Liver (tissue), 9 donors: Measurements from ENCODE around the gene FAM8A1. TPM values are rescaled to one million over a fixed set of nuclear protein-coding genes. Genes with fewer than 3 reads are reported as not detected.

Source experiments
- DNase-seq: peaks from one replicate; pipeline ENCODE4 v3.0.0-alpha.2; 2017; ENCODE audit warnings: low spot score
- H3K27ac ChIP-seq, 2 donors: one replicate each; pipeline ENCODE4 v1.7.0; 2013; ENCODE audit warnings: inconsistent platforms in 2 of 2, low read length in 2 of 2, control low read depth in 1 of 2, low read depth in 1 of 2, mild to moderate bottlenecking in 1 of 2
- H3K27me3 ChIP-seq, 4 donors: one replicate each; pipeline versions ENCODE4 v1.6.1 to v1.7.0; 2013; ENCODE audit warnings: low read length in 3 of 4, inconsistent platforms in 1 of 4, mild to moderate bottlenecking in 1 of 4, moderate library complexity in 1 of 4; ENCODE audit not compliant: control insufficient read depth in 4 of 4, insufficient read depth in 4 of 4
- H3K36me3 ChIP-seq, 4 donors: one replicate each; pipeline versions ENCODE4 v1.6.1 to v1.7.0; 2013; ENCODE audit warnings: low read length in 3 of 4, mild to moderate bottlenecking in 3 of 4, low read depth in 1 of 4, moderate library complexity in 1 of 4; ENCODE audit not compliant: control insufficient read depth in 4 of 4, insufficient read depth in 3 of 4
- H3K4me1 ChIP-seq, 4 donors: one replicate each; pipeline versions ENCODE4 v1.6.1 to v1.7.0; 2013; ENCODE audit warnings: low read length in 3 of 4, mild to moderate bottlenecking in 3 of 4, moderate library complexity in 1 of 4; ENCODE audit not compliant: control insufficient read depth in 4 of 4, insufficient read depth in 4 of 4
- H3K4me3 ChIP-seq, 3 donors: one replicate each; pipeline versions ENCODE4 v1.6.1 to v1.7.0; 2013; ENCODE audit warnings: low read length in 3 of 3, control low read depth in 1 of 3, low read depth in 1 of 3, mild to moderate bottlenecking in 1 of 3
- H3K9ac ChIP-seq, 2 donors: one replicate each; pipeline ENCODE4 v1.7.0; 2013; ENCODE audit warnings: low read length in 2 of 2, mild to moderate bottlenecking in 2 of 2, moderate library complexity in 2 of 2, control low read depth in 1 of 2, low read depth in 1 of 2
- H3K9me3 ChIP-seq, 4 donors: one replicate each; pipeline versions ENCODE4 v1.6.1 to v1.7.0; 2013; ENCODE audit warnings: low read length in 3 of 4; ENCODE audit not compliant: control insufficient read depth in 4 of 4
- EGR1 ChIP-seq, 2 donors: IDR thresholded peaks; 2 replicates each; pipeline ENCODE4 v1.6.1; 2016 to 2018; ENCODE audit warnings: antibody characterized with exemption in 2 of 2, low read depth in 2 of 2
- FOXA1 ChIP-seq: IDR thresholded peaks from 2 replicates; pipeline ENCODE4 v1.6.1; 2016; ENCODE audit warnings: antibody characterized with exemption
- FOXA2 ChIP-seq: IDR thresholded peaks from 2 replicates; pipeline ENCODE4 v1.6.1; 2016; ENCODE audit warnings: antibody characterized with exemption
- GABPA ChIP-seq, 2 donors: IDR thresholded peaks in 1 of 2; conservative IDR thresholded peaks in 1 of 2; 2 replicates each; pipeline ENCODE4 v1.6.1; 2016; ENCODE audit warnings: antibody characterized with exemption in 2 of 2, mild to moderate bottlenecking in 1 of 2, moderate library complexity in 1 of 2
- HNF4A ChIP-seq, 2 donors: conservative IDR thresholded peaks; 2 replicates each; pipeline ENCODE4 v1.6.1; 2016; ENCODE audit warnings: antibody characterized with exemption in 2 of 2, mild to moderate bottlenecking in 2 of 2
- HNF4G ChIP-seq: IDR thresholded peaks from 2 replicates; pipeline ENCODE4 v1.6.1; 2016; ENCODE audit warnings: antibody characterized with exemption
- JUND ChIP-seq, 2 donors: IDR thresholded peaks; 2 replicates each; pipeline ENCODE4 v1.6.1; 2016; ENCODE audit warnings: antibody characterized with exemption in 2 of 2
- NR2F2 ChIP-seq: IDR thresholded peaks from 2 replicates; pipeline ENCODE4 v1.6.1; 2016; ENCODE audit warnings: antibody characterized with exemption
- RAD21 ChIP-seq, 2 donors: IDR thresholded peaks; 2 replicates each; pipeline ENCODE4 v1.6.1; 2016; ENCODE audit warnings: antibody characterized with exemption in 2 of 2, mild to moderate bottlenecking in 2 of 2
- RXRA ChIP-seq, 2 donors: IDR thresholded peaks; 2 replicates each; pipeline ENCODE4 v1.6.1; 2017 to 2018; ENCODE audit warnings: antibody characterized with exemption in 2 of 2, mild to moderate bottlenecking in 1 of 2
- SP1 ChIP-seq: IDR thresholded peaks from 2 replicates; pipeline ENCODE4 v1.6.1; 2018; ENCODE audit warnings: antibody characterized with exemption, mild to moderate bottlenecking
- TAF1 ChIP-seq: conservative IDR thresholded peaks from 2 replicates; pipeline ENCODE4 v1.6.1; 2016; ENCODE audit warnings: antibody characterized with exemption, mild to moderate bottlenecking
- YY1 ChIP-seq: IDR thresholded peaks from 2 replicates; pipeline ENCODE4 v1.6.1; 2016; ENCODE audit warnings: antibody characterized with exemption, mild to moderate bottlenecking
- WGBS: extraction: QIAGEN DNeasy Blood & Tissue Kit; methylation state at CpG from one replicate; pipeline ENCODE4 v1.1.7; 2013; 5-methylcytosine and 5-hydroxymethylcytosine counted together
- polyA plus RNA-seq, 2 donors: library from polyadenylated mRNA; stranded (reverse) in 1 of 2; unstranded in 1 of 2; fragments of 200-250 nt in 1 of 2; fragments of >200 nt in 1 of 2; fragmentation: Nextera tagmentation in 1 of 2; extraction: Ambion mirVana in 1 of 2; gene quantifications; one replicate each; pipeline versions ENCODE4 v1.2.1 to v1.2.3, GENCODE V29; 2013 to 2015
- total RNA-seq, 2 donors: library from RNA; depleted of rRNA; stranded (reverse); fragments of >200 nt; gene quantifications; one replicate each; pipeline ENCODE4 v1.2.3, GENCODE V29; 2014
- TF ChIP-seq, protein P1 (sequence below): IDR thresholded peaks from 2 replicates; pipeline ENCODE4 v1.6.1; 2016; ENCODE audit warnings: antibody characterized with exemption
- TF ChIP-seq, protein P2 (sequence below): fragments of 150-350 bp; IDR thresholded peaks from 2 replicates; pipeline ENCODE4 v1.5.1; 2017; ENCODE audit warnings: improper control_type of control experiment, low read depth, low read length; ENCODE audit not compliant: missing input control
- TF ChIP-seq, protein P3 (sequence below): IDR thresholded peaks from 2 replicates; pipeline ENCODE4 v1.6.1; 2016; ENCODE audit warnings: antibody characterized with exemption
- TF ChIP-seq, protein P4 (sequence below): IDR thresholded peaks from 2 replicates; pipeline ENCODE4 v1.6.1; 2016; ENCODE audit warnings: antibody characterized with exemption
- TF ChIP-seq, protein P5 (sequence below): IDR thresholded peaks from 2 replicates; pipeline ENCODE4 v1.6.1; 2016; ENCODE audit warnings: antibody characterized with exemption, mild to moderate bottlenecking
- donor health status: healthy.
- donor health status: healthy.
- donor health status: healthy.
- donor health status: healthy.
- donor health status: healthy.

FAM8A1 gene
- total and polyA plus RNA-seq, 4 donors = 20.7 to 47.2 (median 20.9) TPM

DNA sequence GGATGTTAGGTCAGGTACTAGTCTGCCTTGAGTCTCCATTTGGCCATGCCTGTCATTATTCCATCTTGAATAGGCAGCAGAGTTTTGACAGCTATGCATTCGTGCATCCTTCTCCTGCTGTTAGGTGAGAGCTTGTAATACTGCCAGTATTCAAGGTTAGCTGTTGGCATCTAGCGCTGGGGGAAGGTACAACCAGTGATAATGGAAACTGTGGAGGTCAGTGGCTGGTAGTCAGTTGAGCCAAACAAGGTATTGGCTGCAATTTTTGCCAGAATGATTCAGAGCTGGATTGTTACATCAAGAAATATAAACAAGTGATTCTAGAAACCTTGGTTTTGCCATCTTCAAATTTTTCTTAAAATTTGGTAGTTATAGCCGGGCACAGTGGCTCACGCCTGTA lies 6.5 kb downstream of the FAM8A1 start:
- no peak overlapping the region for H3K4me3 ChIP-seq
- H3K4me1 ChIP-seq = peaks cover 12 to 59% (median 41%) of the 10 kb centered on the region in 4 donors
- WGBS = 67% methylated on average over 4 of the region's 4 CpGs
- peak; percentile 41 to 45 for TF ChIP-seq RAD21 (IDR thresholded peaks at IDR 0.05)
- no peak for TF ChIP-seq NR2F2
- TF ChIP-seq TAF1 = no peak
- TF ChIP-seq SP1 = peak; percentile 50
- TF ChIP-seq, protein P1, sequence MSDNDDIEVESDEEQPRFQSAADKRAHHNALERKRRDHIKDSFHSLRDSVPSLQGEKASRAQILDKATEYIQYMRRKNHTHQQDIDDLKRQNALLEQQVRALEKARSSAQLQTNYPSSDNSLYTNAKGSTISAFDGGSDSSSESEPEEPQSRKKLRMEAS = no peak
- TF ChIP-seq GABPA (IDR thresholded peaks at IDR 0.05 in 1 of 2, conservative IDR thresholded peaks at IDR 0.05 in 1 of 2) = peak in 1 of 2 donors; percentile 50
- TF ChIP-seq, protein P2, sequence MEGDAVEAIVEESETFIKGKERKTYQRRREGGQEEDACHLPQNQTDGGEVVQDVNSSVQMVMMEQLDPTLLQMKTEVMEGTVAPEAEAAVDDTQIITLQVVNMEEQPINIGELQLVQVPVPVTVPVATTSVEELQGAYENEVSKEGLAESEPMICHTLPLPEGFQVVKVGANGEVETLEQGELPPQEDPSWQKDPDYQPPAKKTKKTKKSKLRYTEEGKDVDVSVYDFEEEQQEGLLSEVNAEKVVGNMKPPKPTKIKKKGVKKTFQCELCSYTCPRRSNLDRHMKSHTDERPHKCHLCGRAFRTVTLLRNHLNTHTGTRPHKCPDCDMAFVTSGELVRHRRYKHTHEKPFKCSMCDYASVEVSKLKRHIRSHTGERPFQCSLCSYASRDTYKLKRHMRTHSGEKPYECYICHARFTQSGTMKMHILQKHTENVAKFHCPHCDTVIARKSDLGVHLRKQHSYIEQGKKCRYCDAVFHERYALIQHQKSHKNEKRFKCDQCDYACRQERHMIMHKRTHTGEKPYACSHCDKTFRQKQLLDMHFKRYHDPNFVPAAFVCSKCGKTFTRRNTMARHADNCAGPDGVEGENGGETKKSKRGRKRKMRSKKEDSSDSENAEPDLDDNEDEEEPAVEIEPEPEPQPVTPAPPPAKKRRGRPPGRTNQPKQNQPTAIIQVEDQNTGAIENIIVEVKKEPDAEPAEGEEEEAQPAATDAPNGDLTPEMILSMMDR = no peak
- peak; percentile 66 for TF ChIP-seq YY1
- peak in 1 of 2 donors; percentile 42 for TF ChIP-seq EGR1 (IDR thresholded peaks at IDR 0.05; ENCODE audit: low read depth in 2 of 2)
- TF ChIP-seq FOXA2 = no peak
- TF ChIP-seq HNF4G = no peak
- peak in 1 of 2 donors; percentile 69 for TF ChIP-seq JUND (IDR thresholded peaks at IDR 0.05)
- TF ChIP-seq HNF4A (conservative IDR thresholded peaks at IDR 0.05) = peak; percentile 45 to 73
- TF ChIP-seq RXRA (IDR thresholded peaks at IDR 0.05) = peak; percentile 69 to 74
- TF ChIP-seq, protein P3, sequence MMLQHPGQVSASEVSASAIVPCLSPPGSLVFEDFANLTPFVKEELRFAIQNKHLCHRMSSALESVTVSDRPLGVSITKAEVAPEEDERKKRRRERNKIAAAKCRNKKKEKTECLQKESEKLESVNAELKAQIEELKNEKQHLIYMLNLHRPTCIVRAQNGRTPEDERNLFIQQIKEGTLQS = no peak
- TF ChIP-seq, protein P4, sequence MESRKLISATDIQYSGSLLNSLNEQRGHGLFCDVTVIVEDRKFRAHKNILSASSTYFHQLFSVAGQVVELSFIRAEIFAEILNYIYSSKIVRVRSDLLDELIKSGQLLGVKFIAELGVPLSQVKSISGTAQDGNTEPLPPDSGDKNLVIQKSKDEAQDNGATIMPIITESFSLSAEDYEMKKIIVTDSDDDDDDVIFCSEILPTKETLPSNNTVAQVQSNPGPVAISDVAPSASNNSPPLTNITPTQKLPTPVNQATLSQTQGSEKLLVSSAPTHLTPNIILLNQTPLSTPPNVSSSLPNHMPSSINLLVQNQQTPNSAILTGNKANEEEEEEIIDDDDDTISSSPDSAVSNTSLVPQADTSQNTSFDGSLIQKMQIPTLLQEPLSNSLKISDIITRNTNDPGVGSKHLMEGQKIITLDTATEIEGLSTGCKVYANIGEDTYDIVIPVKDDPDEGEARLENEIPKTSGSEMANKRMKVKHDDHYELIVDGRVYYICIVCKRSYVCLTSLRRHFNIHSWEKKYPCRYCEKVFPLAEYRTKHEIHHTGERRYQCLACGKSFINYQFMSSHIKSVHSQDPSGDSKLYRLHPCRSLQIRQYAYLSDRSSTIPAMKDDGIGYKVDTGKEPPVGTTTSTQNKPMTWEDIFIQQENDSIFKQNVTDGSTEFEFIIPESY = no peak
- TF ChIP-seq, protein P5, sequence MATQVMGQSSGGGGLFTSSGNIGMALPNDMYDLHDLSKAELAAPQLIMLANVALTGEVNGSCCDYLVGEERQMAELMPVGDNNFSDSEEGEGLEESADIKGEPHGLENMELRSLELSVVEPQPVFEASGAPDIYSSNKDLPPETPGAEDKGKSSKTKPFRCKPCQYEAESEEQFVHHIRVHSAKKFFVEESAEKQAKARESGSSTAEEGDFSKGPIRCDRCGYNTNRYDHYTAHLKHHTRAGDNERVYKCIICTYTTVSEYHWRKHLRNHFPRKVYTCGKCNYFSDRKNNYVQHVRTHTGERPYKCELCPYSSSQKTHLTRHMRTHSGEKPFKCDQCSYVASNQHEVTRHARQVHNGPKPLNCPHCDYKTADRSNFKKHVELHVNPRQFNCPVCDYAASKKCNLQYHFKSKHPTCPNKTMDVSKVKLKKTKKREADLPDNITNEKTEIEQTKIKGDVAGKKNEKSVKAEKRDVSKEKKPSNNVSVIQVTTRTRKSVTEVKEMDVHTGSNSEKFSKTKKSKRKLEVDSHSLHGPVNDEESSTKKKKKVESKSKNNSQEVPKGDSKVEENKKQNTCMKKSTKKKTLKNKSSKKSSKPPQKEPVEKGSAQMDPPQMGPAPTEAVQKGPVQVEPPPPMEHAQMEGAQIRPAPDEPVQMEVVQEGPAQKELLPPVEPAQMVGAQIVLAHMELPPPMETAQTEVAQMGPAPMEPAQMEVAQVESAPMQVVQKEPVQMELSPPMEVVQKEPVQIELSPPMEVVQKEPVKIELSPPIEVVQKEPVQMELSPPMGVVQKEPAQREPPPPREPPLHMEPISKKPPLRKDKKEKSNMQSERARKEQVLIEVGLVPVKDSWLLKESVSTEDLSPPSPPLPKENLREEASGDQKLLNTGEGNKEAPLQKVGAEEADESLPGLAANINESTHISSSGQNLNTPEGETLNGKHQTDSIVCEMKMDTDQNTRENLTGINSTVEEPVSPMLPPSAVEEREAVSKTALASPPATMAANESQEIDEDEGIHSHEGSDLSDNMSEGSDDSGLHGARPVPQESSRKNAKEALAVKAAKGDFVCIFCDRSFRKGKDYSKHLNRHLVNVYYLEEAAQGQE = peak; percentile 35
- TF ChIP-seq FOXA1 = peak; percentile 59
- no peaks in the 10 kb centered on the region for H3K9me3 ChIP-seq
- peaks cover 2 to 25% (median 9%) of the 10 kb centered on the region in 4 donors for H3K36me3 ChIP-seq
- no peaks in the 10 kb centered on the region for H3K27me3 ChIP-seq
- no peak overlapping the region for H3K9ac ChIP-seq
- no peak for DNase-seq
- peak overlapping the region in 1 of 2 donors; percentile 9 for H3K27ac ChIP-seq
